ENCODE results near the gene ARL13A.
"Not testable (repeated sequence)": the region's sequence is repeated elsewhere in the genome, so short reads cannot be mapped to it uniquely, and the experiment has no call there.

Gene ARL13A

DNA sequence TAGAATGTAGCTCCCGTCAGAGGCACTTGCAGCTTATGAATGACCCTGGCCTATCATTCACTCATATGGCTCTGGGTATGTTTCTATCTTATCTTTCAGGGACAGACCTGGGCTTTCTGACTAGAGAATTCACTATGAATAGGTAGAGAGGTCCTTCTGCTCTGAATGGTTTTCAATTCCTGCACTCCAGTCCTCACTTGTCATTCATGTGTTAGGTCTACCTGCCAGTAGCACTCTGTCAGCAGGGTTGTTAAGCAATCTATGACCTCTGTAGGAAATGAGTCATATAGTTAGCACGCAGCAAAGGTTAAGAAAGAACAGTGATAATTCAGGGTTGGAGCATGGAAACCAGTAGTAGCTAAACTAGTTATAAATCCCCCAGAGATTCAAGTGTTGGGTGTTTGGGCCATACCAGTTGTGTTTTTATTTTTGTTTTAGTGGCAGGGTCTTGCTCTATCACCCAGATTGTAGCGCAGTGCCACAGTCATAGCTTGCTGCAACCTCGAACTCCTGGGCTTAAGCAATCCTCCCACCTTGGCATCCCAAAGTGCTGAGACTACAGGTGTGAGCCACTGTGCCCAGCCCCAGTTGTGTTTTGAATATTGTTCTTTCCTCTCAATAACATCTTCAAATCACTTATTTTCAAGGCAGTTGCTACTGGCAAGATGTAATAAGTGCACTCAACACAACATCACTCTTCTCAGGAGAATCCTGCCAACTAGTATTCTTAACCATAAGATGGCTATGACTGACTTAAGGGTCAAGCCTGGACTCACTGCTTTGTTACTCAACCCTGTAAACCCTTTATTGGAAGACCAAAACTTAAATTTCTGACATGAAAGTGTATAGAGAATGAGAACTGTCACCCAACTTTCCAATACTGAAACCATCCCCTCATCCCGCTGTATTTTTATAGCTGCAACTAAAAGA, 25.1 kb downstream of the ARL13A start:
- peak; percentile 76 for DNase-seq

DNA sequence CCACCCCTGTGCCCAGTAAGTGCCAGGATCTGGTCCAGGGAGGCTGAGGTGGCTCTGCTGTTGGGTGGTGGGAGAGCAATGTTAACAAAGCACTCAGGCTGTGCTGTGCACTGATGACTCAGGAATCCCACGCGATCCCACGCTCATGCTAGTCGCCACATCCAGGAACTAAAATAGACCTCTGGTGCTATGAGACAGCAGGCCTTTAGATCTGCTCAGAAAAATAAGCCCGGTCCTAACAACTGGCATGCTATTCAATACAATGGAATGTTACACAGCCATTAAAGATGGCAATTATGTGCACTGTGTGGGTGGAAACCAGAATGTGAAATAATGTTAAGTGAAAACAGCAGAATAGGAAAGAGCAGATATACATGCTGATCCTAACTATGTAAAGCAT, 26.0 kb downstream of the ARL13A start:
- DNase-seq: peak; percentile 52

- no peak for DNase-seq
Observed at GRCh38 chrX:100999451-100999850, 29.9 kb downstream of the ARL13A start.

DNA sequence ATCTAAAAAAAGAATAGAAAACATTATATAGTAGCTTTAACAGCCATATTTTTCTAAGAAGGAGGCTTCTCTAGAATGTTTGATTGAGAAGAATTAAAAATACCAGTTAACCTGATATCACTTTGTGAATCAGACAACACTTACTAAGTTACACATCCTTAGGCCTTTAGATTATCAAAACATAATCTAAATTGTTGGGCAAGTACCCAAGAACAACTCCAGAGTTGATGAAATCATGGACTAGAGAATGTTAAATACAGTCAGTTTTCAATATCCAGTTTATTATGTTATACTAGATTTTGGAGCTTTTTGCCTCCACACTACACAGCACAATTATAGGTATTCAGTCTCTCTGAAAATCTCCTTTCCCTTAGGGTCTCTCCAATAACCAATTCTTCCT, 39.6 kb downstream of the ARL13A start:
- no peak for DNase-seq

DNA sequence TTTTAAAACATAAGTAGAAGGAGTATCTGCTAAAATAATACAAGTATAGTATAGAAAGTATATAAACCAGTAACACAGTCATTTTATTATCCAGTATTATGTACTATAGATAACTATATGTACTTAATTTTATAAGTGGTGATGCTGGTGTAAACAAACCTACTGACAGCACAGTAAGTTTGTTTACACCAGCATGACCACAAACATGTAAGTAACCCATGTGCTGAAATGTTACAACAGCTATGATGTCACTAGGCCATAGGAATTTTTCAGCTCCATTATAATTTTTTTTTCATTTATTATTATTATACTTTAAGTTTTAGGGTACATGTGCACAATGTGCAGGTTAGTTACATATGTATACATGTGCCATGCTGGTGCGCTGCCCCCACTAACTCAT, 42.5 kb downstream of the ARL13A start:
- DNase-seq: not testable (repeated sequence)

DNA sequence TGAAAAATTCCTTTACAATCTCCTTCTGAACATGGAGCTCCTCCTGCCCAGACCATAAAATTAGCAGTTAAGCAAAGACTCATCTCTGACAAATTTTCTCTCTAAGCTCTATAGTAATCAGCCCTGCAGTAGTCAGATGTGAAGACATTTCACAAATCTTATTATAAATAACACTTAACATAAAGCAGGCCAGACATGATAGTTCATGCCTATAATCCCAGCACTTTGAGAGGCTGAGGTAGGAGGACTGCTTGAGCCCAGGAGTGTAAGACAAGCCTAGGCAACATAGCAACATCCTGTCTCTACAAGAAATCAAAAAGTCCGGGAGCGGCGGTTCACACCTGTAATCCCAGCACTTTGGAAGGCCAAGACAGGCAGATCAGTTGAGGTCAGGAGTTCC, 52.5 kb downstream of the ARL13A start:
- DNase-seq: no peak

DNA sequence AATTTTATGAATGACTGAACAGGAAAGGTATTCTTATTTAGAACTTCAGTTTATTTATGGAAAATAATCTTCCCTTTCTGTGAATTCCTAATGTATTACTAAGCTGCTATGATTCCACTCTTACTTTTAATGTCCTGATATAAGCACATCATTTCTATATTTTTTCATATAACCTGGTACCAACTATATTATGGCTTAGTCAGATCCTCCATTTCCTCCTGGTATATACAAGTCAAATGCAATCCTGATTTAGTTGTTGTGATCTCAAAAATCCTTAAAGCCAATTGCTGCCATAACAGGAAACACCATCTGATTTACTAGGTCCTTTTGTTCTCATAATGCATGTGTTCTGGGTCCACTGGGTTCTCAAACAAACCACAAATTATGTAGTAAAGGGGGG, 55.6 kb downstream of the ARL13A start:
- no peak for DNase-seq

GRCh38 chrX:101028562-101028961, 59.1 kb downstream of the ARL13A start:
- no peak for DNase-seq

DNA sequence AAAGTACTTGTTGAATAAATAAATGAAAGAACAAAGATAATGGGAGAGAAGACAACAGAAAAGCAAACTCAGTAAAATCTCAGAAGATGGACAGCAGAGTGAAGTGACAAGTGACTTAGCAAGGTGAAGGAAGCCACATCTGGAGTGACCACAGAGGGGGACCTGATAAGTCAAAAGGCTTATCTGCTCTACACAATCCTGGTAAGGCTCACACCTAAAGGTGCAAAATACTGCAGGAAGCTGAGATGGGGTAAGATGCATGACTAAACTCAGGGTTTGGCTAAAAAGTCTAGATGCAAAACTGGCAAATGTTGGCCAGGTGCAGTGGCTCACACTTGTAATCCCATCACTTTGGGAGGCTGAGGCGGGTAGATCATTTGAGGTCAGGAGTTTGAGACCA, 60.2 kb downstream of the ARL13A start:
- no peak for DNase-seq

DNA sequence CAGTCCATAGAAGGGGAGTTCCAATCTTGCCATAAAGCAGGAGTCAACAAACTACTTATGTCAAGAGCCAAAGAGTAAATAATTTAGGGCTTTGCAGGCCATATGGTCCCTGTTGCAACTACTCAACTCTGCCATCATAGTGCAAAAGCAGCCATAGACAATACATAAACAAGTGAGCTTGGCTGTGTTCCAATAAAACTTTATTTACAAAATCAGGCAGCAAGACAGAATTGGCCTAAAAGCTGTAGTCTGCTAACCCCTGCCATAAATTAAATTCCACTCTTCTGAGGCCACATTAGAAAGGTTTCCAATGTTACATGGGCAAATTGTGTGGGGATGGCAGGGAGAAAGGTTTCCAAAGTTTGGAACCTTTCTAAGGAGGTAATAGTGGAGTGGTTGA, 67.7 kb downstream of the ARL13A start:
- DNase-seq: no peak

GRCh38 chrX:101040197-101040596, 70.7 kb downstream of the ARL13A start:
- DNase-seq: no peak

Data from NCI-H226 (cell line).